GM18907 (cell line): Measurements from ENCODE around the gene ZNF474.

Source experiments
- ATAC-seq: cut with Tn5 transposase; IDR thresholded peaks from one replicate; pipeline ENCODE4 v1.9.1; 2021; ENCODE audit warnings: mild to moderate bottlenecking, moderate library complexity; ENCODE audit not compliant: unreplicated experiment

Gene ZNF474

DNA sequence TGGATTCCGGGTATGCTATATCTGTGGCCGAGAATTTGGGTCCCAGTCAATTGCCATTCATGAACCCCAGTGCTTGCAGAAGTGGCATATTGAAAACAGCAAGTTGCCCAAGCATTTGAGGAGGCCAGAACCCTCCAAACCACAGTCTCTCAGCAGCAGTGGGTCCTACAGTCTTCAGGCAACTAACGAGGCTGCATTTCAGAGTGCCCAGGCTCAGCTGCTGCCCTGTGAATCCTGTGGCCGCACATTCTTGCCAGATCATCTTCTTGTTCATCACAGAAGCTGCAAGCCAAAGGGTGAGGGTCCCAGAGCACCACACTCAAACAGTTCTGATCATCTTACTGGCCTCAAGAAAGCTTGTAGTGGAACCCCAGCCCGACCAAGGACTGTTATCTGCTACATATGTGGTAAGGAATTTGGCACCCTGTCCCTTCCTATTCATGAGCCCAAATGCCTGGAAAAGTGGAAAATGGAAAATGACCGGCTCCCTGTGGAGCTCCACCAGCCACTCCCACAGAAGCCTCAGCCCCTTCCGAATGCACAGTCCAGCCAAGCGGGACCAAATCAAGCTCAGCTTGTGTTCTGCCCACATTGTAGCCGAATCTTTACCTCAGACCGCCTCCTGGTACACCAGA, 23.0 kb downstream of the ZNF474 start:
- no peak for ATAC-seq

DNA sequence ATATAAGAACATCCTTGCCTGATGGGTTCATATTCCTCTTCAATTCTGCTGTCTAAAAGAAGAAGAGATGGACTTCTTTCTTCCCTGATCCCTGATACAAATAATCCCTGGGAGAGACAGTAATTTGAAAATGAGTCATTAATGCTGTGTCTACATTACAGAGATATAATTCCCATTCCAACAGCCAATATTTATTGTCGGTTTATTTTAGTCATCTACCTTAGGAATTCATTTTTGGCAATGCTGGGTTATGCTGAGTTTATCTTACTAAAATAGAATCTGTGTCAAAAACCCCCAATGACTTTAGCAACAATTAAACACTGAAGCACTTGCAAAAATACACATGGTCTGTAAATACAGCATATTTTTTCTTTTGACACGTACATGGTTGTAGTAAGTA, 23.9 kb downstream of the ZNF474 start:
- no peak for ATAC-seq

DNA sequence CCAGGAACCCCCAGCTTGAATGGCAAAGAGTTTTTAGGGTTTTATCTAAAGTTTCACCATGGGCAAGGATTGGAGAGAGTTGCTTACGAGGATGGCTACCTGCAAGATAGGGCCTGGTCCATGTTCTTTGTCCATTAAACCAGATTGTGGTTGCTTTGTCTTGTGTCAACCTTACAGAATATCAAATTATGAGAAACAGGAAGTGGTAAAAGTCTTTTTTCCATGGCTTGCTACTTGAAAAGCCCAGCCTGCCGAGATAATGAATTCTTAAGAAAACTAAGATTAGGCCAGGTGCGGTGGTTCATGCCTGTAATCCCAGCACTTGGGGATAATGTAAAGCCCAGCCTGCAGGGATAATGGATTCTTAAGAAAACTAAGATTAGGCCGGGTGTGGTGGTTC, 24.4 kb downstream of the ZNF474 start:
- ATAC-seq = no peak

DNA sequence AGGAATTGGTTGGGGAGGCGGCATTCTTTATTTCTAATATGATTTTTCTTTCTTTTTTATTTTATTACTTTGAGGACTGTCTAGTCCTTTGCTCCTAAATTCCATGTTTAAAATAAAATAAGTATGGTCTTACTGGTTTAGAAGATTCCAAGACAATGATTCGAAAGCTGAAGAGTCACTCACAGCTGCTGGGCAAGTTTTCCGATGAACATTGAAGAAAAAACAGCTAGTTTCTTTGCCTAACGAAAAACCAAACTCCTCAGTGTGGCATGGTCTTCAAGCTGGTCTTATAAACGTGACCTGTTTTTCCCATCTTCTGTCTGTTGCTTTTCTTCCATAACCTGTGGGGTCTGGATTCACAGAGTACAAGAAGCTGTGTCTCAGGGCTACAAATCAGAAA, 25.1 kb downstream of the ZNF474 start:
- no peak for ATAC-seq

DNA sequence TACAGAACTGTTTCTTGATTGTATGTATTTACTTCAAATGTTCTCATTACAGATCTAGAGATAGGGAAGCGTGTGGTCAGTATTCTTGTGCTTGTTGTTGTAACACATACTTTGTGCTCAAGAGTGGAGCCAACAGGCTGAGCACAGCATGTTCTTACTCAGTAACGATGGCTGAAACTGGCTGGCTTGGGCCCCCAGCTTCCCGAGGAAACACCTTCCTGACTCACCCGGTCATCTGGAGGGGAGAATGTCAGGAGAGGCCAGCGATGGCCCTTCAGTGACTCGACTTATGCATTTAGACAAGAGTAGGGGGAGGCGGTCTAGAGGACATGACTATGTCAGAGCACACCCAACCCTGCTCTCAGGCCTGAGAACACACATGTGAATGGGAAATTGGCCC, 25.6 kb downstream of the ZNF474 start:
- no peak for ATAC-seq

- no peak for ATAC-seq
Measured at GRCh38 chr5:122155546-122155945, 26.2 kb downstream of the ZNF474 start.

DNA sequence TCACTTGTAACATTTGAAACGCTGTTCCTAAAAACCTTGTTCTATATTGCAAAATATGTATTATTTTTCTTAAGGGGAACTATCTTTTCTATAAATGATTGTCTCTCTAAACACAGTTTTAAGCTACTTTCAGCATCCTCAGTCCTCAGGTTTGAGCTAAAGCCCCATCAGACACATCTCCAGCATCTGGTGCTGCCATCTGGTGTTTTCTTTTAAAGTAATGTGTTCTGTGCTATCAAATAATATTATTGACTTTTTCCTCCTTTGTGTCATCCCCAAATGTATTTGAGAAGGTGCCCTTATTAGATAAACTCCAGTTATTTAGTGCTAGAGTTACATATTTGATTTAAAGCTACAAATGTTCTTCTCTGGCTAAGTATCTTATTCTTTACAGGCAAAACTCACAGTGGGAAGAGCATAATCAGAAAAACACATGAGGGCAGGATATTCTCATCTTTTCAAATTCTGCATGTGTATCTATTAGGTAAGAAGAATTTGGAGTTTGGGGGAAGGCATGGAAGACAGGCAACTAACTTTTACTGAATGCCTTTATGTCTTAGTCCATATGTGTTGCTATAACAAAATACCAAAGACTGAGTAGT, 27.5 kb downstream of the ZNF474 start:
- no peak for ATAC-seq

DNA sequence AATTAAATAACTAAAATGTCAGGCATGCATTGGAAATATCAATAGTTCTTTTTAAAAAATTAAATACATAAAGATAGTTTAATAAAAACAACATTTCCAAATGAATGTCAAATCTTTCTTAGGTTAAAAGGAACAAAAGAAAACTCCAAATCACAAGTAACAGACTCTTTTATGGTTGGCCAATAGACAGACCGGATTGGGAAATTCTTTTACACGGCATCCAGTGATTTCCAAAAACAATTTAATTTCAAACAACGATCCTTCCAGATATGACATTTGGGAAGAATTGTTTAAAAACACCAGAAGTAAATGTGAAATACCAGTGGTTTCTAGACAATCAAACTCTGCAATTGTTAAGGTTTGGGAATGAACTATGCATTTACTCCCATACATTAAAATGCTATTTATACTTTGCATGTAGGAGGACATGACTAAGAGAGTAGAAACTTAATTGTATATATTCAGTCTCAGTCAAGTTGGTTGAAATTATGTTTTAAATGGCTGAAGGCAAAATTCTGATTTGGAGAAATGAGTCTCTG, 32.8 kb downstream of the ZNF474 start:
- ATAC-seq = no peak

- no peak for ATAC-seq
Measured at GRCh38 chr5:122163121-122164069, 34.0 kb downstream of the ZNF474 start.

GRCh38 chr5:122164070-122164435, 34.7 kb downstream of the ZNF474 start:
- ATAC-seq = no peak

DNA sequence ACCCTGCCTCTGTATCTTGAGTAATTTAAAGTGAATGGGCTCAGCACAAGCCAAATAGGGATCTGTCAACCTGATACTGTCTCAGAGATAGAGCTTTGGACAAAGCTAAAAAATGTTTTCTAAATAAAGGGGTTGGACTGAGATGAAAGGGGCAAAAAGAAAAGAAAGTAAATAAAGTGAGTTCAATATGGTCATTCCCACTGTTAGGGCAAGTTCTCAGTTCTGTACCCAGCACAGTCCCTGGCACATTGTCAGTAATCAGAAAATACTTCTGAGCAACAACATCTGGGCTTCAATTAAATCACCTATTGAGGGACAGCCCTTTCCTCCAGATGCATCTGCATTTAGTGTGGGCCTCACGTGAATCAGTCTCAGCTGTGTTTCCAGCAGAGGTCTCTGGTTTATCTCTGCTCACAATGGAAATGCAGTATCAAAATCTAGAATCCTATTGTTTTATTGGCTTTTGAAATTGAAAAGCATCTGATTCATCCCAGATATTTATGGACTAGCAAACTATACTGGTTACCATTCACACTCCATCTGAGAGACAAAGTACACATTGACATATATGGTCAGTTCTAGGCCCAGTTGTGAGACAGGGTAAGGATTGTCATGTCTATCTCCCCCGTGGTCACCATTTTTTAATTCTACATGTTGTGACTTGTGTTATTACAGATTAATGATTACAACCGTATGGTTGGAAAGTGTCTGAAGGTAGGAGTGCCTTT, 35.6 kb downstream of the ZNF474 start:
- no peak for ATAC-seq

DNA sequence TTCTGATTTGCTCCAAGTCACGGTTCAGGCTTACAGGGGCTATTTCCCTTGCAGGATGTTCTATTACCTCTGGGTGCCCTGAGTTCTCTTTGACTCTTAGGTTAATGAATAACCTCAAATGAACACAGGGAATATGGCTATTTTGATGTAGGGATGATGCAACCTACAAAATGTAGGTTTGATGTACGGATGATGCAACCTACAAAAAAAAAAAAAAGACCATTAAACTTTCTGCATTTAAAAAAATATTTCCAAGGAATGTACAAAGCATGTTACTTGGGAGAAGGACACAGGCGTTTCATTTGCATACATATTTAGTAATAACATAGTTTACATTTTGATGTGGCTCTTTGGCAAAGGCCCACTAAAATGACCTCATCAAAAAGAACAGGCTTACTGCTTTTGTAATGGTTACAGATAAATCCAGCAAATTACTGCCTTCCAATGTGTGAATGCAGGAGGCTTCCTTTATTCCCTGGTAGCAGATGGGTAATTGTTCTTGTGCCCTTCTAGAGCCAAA, 36.3 kb downstream of the ZNF474 start:
- ATAC-seq = no peak

DNA sequence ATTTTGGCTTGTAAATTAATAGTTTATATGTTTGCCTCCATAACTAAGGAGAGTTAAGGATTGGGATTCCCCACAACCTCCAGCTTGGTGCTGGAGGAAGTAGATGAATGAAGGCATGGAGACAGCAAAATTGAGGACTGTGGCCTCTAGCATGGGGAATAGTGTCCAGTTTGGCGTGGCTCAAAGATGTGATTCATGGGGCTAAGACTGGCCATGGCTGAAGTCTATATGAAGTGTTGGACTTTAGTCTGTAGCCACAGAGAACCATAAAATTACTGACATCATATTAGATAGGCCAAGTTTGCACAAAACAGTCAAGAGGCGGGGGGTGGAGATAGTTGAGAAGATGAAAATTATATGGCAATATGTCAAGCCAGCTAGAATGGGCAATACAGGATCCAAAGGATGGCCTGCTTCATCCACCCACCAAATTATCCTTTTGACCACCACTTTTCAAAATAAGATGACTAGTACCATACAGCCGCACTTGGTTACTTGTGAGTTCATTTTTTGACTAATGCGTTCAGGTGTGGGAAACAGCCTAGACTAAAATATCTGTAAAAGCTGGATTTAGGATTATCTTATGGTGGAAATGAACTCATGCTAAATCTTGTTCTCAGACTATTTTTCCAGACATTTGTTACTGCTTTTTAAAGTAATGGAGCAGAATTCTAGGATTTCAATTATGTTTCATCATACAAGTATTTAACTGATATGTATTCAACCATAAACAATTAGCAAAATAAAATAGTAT, 40.2 kb downstream of the ZNF474 start:
- no peak for ATAC-seq

DNA sequence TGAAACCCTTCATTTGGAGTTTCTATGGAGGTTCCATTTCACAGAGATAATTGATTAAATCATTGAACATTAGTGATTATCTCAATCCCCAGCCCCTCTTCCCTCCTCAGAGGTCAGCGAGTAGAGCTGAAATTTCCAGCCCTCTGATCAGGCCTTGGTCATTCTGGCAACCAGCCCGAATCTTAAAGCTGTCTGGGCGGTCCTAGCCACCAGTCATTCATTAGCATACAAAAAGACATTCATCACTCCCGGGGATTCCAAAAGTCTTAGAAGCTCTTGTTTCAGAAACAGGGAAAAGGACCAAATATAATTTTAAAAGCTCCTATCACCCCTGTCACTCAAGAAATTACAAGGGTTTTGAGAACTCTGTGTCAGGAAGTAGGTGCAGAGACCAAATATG, 41.3 kb downstream of the ZNF474 start:
- no peak for ATAC-seq

- ATAC-seq = no peak
Measured at GRCh38 chr5:122172207-122172606, 42.9 kb downstream of the ZNF474 start.

GRCh38 chr5:122173474-122174415, 44.4 kb downstream of the ZNF474 start:
- no peak for ATAC-seq

DNA sequence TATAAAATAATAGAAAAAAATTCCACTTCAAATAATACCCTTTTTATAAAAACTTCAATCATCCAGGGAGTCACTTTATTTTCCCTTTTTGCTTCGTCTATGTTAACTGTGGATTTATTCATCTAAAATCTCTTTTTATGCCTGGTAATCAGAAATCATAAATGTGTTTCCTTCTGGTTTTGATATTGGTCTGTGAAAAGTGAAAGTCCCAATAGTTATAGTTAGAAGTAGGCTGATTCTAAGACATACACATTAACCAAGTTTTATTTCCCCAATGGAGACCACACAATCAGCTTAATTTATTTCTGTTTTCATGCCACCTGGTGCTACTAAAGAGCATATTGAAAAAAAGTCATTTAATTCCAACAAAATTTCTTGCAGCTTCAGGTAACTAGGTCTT, 45.7 kb downstream of the ZNF474 start:
- ATAC-seq = no peak

DNA sequence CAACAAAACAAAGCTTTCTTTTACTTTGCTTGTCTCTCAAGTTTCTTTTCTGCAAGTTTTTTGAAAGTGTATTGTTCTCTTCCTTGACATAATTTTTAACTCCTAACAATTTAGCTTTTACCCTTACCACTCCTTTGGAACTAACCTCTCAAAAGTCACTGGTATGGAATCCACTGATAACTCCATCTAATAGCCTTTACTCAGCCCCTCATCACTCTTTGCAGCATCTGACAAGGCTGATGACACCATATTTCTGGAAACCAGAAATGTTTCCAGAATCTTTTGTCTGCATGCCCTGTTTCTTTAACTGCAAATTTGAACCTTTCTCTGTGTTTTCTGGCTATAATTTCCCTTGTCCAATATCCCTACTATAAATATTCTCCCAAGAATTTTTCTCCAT, 46.5 kb downstream of the ZNF474 start:
- ATAC-seq = no peak

DNA sequence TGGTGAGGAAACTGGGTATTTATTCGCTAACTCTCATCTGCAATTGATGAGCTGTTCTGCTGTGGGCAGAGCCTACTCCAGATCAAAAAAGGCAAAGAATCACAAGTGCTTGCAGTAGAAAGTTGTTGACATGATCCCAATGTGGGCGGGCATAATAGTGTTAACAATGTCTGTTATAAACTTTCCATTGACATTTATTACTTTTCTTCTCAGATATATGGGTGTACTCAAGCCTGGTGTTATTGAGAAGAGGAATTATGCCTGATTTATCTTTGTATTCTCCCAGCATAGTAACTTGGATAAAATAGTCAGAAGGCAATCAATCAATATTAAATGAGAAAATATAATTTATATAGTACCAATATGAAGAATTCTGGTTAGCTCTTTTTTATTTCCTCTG, 47.8 kb downstream of the ZNF474 start:
- ATAC-seq = no peak
